PC-3 (cell line): Measurements from ENCODE around the gene NHLH2.

Experiments
- EZH2 ChIP-seq: fragments of 300-600 bp; sonication (generic); IDR thresholded peaks from one replicate; pipeline ENCODE4 v1.6.1; 2017; ENCODE audit warnings: antibody characterized with exemption, mild to moderate bottlenecking, low read length; ENCODE audit not compliant: unreplicated experiment
- EZH2phosphoT487 ChIP-seq: fragments of 300-600 bp; sonication (generic); IDR thresholded peaks from 2 replicates; pipeline ENCODE4 v1.6.1; 2018; ENCODE audit warnings: mild to moderate bottlenecking, antibody characterized with exemption, low read length, borderline replicate concordance
- TF ChIP-seq, protein P1 (sequence below): fragments of 300-600 bp; sonication (generic); conservative IDR thresholded peaks from 2 replicates; pipeline ENCODE4 v1.5.1; 2017; ENCODE audit warnings: antibody characterized with exemption, low read depth, mild to moderate bottlenecking, low read length

DNA sequence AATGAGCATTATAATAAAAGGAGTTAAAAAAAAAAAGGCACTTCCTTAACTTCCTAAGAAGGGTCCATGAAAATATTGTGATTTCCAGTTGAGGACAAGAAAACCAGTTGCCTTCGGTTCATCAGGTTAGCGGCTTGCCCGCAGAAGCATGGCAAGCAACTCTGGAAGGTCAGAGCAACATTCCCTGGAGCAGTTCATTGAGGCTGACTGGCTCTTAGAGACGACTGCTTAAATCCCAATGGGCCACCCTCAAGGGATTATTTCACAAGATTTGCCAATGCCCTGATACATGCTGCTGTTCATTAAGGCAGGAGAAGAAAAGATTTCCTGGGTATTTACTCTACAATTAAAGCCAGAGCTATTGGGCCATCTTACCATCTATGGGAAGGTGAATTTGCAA, 43.4 kb downstream of the NHLH2 start:
- TF ChIP-seq, protein P1, sequence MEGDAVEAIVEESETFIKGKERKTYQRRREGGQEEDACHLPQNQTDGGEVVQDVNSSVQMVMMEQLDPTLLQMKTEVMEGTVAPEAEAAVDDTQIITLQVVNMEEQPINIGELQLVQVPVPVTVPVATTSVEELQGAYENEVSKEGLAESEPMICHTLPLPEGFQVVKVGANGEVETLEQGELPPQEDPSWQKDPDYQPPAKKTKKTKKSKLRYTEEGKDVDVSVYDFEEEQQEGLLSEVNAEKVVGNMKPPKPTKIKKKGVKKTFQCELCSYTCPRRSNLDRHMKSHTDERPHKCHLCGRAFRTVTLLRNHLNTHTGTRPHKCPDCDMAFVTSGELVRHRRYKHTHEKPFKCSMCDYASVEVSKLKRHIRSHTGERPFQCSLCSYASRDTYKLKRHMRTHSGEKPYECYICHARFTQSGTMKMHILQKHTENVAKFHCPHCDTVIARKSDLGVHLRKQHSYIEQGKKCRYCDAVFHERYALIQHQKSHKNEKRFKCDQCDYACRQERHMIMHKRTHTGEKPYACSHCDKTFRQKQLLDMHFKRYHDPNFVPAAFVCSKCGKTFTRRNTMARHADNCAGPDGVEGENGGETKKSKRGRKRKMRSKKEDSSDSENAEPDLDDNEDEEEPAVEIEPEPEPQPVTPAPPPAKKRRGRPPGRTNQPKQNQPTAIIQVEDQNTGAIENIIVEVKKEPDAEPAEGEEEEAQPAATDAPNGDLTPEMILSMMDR, result no peak
- TF ChIP-seq EZH2, result no peak
- TF ChIP-seq EZH2phosphoT487, result no peak
